RWPE2 (cell line): ENCODE results near the gene PIP5KL1.

Source experiments
- ATAC-seq: fragments of 200-7000 bp; cut with Tn5 transposase; 3 replicates; pipeline ENCODE4 v1.9.1; 2021; ENCODE audit warnings: low read depth
- DNase-seq: peaks from one replicate; pipeline ENCODE4 v3.0.0-alpha.2; 2020; ENCODE audit warnings: low spot score
- H3K27ac ChIP-seq: fragments of 450-650 bp; 2 replicates; pipeline ENCODE4 v1.5.1; 2017; ENCODE audit warnings: mild to moderate bottlenecking; ENCODE audit not compliant: poor library complexity, severe bottlenecking
- H3K27me3 ChIP-seq: fragments of 250-450 bp; sonication (Bioruptor Pico); 2 replicates; pipeline ENCODE4 v1.5.1; 2021; ENCODE audit warnings: mild to moderate bottlenecking, moderate library complexity; ENCODE audit not compliant: insufficient read depth, poor library complexity, severe bottlenecking
- H3K36me3 ChIP-seq: fragments of 250-450 bp; sonication (Bioruptor Pico); 2 replicates; pipeline ENCODE4 v1.5.1; 2020; ENCODE audit warnings: low read depth, mild to moderate bottlenecking, moderate library complexity
- H3K4me1 ChIP-seq: fragments of 250-450 bp; sonication (Bioruptor Pico); 2 replicates; pipeline ENCODE4 v1.5.1; 2021; ENCODE audit warnings: mild to moderate bottlenecking, moderate library complexity; ENCODE audit not compliant: insufficient read depth, poor library complexity, severe bottlenecking
- H3K4me3 ChIP-seq: fragments of 250-450 bp; sonication (Bioruptor Pico); 2 replicates; pipeline ENCODE4 v1.5.1; 2021; ENCODE audit warnings: mild to moderate bottlenecking, moderate library complexity; ENCODE audit not compliant: severe bottlenecking
- H3K9me3 ChIP-seq: fragments of 250-450 bp; sonication (Bioruptor Pico); 2 replicates; pipeline ENCODE4 v1.5.1; 2021; ENCODE audit warnings: mild to moderate bottlenecking, moderate library complexity; ENCODE audit not compliant: severe bottlenecking
- TF ChIP-seq, protein P1 (sequence below): fragments of 450-650 bp; IDR thresholded peaks from one replicate; pipeline ENCODE4 v1.5.1; 2017; ENCODE audit warnings: mild to moderate bottlenecking, moderate library complexity; ENCODE audit not compliant: poor library complexity, severe bottlenecking

The PIP5KL1 gene

DNA sequence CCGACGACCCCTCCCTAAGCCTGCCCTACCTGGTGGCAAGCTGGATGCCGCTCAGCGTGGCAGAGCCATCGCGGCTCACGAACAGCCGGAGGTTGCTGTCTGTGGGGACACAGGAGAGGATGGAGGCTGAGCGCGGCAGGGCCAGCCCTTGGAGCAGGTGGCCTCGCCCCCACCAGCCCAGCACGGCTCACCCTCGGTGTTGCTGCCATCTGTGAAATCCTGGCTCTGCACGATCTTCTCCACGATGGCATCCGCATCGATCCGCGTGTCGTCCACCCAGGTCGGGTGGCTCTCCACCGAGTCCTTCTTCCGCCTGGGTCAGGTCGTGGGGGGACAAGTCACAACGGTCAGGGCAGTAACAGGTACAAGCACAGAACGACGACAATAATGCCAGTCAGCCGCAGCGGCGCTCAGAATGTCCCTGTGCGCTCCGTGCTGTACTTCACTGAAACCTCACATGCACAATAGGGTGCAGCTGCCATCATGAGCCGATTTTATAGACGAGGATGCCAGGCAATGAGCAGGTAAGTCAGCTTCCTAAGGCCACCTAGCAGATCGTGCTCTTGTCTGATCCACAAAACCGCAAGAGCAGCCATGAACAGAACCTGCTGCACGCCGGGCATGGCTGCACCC is 14.1 kb upstream of the PIP5KL1 start:
- TF ChIP-seq, protein P1, sequence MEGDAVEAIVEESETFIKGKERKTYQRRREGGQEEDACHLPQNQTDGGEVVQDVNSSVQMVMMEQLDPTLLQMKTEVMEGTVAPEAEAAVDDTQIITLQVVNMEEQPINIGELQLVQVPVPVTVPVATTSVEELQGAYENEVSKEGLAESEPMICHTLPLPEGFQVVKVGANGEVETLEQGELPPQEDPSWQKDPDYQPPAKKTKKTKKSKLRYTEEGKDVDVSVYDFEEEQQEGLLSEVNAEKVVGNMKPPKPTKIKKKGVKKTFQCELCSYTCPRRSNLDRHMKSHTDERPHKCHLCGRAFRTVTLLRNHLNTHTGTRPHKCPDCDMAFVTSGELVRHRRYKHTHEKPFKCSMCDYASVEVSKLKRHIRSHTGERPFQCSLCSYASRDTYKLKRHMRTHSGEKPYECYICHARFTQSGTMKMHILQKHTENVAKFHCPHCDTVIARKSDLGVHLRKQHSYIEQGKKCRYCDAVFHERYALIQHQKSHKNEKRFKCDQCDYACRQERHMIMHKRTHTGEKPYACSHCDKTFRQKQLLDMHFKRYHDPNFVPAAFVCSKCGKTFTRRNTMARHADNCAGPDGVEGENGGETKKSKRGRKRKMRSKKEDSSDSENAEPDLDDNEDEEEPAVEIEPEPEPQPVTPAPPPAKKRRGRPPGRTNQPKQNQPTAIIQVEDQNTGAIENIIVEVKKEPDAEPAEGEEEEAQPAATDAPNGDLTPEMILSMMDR: no peak
- ATAC-seq (no peak), DNase-seq (no peak)
- no peaks in the 10 kb centered on the region for H3K27me3 ChIP-seq
- H3K36me3 ChIP-seq: no peaks in the 10 kb centered on the region; the same call in 1 of the 2 replicates
- no peaks in the 10 kb centered on the region for H3K9me3 ChIP-seq
- no peaks in the 10 kb centered on the region for H3K4me1 ChIP-seq
- H3K27ac ChIP-seq: no peak overlapping the region
- H3K4me3 ChIP-seq: no peak overlapping the region

DNA sequence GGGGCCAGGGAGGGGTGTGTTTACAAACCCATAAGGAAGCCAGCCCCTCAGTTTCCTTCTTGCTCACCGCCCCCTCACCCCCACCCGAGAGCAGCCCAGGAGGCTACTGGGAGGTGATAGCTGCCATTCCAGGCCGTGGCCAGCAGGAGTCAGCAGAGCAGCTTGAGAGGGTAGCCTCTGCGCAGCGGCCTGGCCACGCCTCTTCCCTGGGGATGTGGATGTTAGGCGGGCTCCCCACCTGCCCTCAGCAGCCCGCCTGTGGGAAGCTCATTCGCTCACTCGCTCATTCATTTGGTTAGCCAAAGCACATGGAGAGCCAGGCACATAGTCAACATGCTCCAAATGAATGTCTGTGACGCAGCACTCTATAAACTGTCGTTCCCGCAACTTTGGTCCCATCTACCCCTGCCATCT is 13.2 kb upstream of the PIP5KL1 start:
- Histone ChIP-seq H3K4me1 (no peaks in the 10 kb centered on the region), H3K27me3 (no peaks in the 10 kb centered on the region), H3K36me3 (no peaks in the 10 kb centered on the region; the same call in 1 of the 2 replicates), H3K27ac (no peak overlapping the region), H3K4me3 (no peak overlapping the region), H3K9me3 (no peaks in the 10 kb centered on the region)
- peak; percentile 82 for ATAC-seq
- TF ChIP-seq, protein P1: peak; percentile 80
- DNase-seq: no peak

DNA sequence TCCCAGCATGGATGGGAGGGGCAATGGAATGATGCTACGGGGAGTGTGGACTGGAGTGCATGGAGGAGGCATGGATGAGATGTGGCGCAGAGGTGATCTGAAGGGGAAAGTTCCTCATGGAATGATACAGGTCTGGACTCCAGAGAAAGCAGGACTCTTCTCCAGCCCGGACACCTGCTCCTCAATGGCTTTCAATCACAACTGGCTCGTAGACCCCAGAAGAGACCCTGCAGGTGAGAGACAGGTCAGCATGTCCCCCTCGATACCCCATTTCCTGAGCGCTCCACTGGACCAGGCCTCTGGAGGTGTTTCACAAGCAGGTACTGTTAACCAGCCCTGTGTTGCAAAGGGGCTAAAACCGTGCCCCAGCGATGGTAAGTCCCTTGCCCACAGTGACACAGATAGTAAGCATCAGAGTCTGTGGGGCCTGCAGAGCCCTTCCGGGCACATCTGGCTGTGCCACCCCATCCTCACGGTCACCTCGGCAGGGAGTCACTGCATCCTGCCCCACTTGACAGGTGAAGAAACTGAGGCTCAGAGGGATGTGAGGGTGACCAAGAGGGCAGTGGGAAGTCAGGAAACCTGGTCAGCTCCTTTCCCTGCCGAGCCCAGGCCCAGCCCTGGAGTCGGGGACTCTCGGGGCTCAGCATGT is 12.6 kb upstream of the PIP5KL1 start:
- Histone ChIP-seq H3K4me1 (no peaks in the 10 kb centered on the region), H3K4me3 (no peak overlapping the region), H3K36me3 (no peaks in the 10 kb centered on the region; the same call in 1 of the 2 replicates), H3K27me3 (no peaks in the 10 kb centered on the region), H3K27ac (no peak overlapping the region), H3K9me3 (no peaks in the 10 kb centered on the region)
- TF ChIP-seq, protein P1: no peak
- ATAC-seq (peak; percentile 4; the same call in 1 of the 3 replicates), DNase-seq (no peak)

DNA sequence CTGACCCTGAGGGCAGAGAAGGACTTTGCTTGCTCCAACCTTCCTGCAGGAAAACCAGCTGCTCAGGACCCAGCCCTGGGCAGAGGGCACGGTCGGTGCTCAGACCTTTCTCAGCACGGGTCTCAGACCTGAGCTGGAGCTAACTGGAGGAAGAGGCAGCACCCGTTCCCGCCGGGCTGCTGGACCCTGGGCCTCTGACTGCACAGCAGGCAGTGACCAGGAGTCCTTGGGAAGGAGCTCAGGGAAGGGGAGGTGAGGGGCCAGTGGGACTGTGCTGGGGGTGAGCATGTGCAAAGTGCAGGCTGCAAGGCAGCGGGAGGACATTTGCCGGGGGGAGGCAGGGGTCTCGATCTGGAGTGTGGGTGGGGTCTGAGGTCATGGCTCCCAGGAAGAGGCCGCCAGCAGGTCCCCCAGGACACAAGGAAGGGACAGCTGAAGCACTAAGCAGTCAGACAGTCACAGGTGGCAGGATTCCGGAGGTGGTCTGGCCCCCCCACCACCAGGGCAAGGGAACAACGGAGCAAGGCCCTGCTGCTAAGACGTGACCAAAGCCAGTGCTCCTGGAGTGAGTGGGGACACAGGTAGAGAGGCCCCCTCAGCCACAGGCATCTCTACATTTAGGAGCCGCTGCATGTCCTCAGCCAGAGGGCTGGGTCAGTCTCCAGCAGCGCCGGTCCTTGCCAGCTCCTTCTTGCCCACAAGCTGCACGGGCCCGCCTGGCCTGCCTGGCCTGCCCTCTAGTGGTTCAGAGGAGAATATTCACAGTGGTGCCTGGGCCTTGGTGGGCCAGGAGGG is 11.8 kb upstream of the PIP5KL1 start:
- no peaks in the 10 kb centered on the region; the same call in 1 of the 2 replicates for H3K36me3 ChIP-seq
- H3K4me3 ChIP-seq: no peak overlapping the region
- TF ChIP-seq, protein P1: peak; percentile 76
- no peak overlapping the region for H3K27ac ChIP-seq
- no peak for DNase-seq
- peak; percentile 62 for ATAC-seq
- H3K27me3 ChIP-seq: no peaks in the 10 kb centered on the region
- H3K4me1 ChIP-seq: no peaks in the 10 kb centered on the region
- H3K9me3 ChIP-seq: no peaks in the 10 kb centered on the region
